Stimulated activated CD8-positive, alpha-beta memory T cell treated with anti-CD3 and anti-CD28 coated beads, Interleukin-4, amount 100 ng/mL, for 24 hours (primary cell): ENCODE measurements around the gene KRTAP5-6.

Experiments used
- DNase-seq: peaks from one replicate; pipeline ENCODE4 v3.0.0-alpha.2; 2020; ENCODE audit warnings: low read depth

The KRTAP5-6 gene

DNA sequence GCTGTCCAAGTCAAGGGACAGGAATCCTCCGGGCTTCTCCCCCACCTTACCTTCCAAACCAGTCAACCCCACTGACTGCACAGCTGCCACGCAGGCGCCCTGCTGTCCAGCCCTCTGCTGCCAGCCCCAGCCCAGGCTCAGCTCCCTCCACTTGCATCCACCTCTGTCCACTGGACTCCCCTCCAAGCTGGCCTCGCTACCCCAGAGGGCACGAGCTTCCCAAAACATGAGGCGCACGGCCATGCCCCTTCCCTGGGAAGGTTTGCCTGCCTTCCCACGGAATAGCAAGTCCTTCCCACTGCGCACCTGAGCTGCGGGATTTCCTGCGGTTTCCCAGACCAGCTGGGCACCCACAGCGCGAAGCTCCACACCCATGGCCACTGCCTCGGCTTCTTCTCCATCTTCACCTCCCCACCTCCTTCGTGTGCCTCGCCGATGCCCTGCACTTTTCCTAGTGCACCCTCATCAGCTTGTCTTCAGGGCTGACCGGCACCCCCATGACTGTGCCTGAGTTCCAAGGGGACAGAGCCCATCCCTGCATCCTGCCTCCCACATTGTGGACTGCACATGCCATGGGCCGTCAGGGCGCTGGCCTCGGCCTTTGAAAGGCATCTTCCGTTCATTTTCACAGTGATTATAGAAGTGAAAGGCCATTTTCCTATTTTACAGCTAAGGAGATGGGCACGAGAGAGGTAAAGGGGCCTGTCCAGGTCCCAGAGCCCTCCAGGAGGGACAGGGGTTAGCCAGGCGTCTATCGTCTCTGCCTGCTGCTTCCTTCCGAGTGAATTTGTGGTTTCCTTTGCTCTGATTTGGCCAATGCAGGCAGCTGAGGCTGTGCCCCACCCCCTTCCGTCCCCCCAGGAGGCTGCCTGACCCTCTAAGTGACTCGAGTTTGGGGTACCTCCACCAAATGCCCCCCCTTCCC is 37.0 kb downstream of the KRTAP5-6 start:
- no peak for DNase-seq

DNA sequence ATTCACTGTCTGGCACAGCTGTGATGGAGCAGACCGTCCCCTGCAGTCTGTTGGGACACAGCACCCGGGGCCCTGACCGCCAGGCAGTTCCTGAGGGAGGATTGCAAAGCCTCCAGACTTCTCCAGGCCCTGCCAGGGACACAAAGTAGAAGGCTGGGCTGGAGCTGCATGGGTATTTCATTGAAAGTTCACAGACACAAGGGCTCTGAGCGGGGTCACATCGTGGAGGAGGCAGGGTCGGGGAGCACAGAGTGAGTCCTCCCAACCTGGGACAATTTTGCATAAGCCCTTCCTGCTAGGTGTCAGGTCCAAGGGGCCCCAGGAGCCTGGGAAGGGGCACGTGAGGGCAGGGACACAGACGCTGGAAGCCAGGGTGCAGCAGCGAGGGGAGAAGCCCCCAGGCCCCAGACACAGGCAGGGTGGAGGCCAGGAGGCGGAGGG is 37.7 kb downstream of the KRTAP5-6 start:
- DNase-seq, result no peak

DNA sequence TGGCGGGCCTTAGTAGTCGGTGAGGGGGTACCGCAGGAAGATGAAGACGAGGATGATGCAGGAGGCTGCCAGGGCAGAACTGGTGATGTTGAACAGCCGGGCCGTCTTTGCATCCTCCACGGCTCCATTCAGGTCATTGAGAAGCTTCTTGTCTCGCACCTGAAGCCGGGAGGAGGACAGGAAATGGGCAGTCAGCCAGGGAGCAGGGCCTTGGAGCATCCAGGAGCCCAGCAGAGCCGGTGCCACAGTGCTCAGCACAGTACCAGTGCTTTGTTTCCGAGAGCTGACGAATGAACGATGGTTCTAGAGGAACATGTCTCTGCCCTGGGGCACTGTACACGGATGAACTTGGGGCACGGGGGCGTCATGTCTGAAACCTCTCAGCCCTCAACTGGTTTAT is 38.3 kb downstream of the KRTAP5-6 start:
- no peak for DNase-seq

DNA sequence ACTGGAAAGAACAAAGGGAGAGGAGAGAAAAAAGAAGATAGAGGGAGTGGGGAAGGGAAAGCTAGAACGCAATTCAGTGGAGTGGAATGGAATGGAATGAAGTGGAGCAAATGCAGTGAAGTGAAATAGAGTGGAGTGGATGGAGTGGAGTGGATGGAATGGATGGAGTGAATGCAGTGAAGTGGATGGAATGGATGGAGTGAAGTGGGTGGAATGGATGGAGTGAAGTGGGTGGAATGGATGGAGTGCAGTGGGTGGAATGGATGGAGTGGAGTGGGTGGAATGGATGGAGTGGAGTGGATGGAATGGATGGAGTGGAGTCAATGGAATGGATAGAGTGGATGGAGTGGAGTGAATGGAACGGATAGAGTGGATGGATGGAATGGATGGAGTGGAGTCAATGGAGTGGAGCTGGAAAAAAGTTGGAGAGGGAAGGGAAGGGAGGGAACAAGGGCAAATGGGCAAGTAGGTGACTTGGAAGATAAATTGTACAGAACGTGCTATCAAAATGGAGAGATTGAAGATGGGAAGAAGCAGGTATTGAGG is 39.5 kb downstream of the KRTAP5-6 start:
- no peak for DNase-seq

DNA sequence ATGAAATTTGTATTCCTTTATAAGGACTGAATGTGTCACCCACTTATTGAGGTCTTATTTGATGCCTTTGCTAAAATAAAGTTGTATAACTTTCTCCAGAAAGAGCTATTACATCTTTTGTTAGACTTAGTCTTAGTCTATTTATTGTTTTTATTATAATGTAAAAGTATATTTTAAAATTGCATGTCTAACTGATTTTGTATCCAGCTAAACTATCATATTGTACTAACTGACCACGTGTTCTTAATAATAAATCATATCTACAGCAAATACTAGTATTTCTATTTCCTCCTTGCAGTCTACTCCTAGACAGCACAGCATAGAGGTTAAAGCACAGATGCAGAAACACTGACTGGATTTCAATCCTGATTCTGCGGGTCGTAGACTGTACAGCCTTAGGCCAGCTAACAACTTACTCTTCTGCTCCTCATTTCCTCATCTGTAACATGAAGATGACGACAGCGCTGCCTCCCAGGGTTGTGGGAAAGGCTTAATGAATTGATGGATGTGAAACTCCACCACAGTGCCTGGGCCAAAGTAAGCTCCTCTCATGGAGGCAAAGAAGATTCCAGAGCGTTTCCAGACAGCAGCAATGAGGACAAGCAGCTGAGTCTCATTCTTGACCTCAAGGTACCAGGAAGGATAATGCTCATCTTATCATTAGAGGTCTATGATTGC is 40.2 kb downstream of the KRTAP5-6 start:
- DNase-seq, result no peak

DNA sequence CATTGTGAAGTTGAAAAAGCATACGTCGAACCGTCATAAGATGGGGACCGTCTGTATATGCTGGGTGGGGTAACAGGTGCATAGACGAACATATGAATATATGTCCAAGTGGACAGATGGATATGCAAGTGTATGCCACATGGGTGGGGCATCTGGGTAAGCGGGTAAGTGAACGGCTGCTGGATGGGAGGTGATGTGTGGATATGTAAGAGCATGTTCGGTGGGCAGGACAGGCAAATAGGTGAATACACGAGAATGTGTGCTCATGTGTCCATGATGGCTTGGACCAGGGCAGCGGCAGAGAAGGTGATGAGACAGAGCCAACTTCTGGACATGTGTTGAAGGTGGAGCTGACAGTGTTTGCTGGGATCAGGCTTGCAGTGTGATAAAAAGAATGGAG is 41.4 kb downstream of the KRTAP5-6 start:
- DNase-seq, result no peak

DNA sequence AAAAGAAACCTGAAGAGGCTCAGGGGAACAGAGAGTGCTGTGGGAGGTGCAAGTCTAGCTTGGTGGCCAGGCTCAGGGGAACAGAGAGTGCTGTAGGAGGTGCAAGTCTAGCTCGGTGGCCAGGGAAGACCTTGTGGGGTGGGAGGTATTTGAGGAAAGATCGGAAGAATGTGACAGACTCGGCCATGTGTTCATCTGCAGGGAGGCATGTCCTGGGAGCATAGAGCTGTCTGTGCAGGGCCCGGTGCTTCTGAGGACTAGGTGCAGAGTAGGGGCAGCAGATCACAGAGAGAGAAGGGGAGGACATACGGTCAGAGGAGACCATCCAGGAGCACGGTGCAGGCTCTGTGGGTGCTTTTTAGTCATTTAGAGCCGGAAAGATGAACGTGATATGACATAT is 42.6 kb downstream of the KRTAP5-6 start:
- no peak for DNase-seq

DNA sequence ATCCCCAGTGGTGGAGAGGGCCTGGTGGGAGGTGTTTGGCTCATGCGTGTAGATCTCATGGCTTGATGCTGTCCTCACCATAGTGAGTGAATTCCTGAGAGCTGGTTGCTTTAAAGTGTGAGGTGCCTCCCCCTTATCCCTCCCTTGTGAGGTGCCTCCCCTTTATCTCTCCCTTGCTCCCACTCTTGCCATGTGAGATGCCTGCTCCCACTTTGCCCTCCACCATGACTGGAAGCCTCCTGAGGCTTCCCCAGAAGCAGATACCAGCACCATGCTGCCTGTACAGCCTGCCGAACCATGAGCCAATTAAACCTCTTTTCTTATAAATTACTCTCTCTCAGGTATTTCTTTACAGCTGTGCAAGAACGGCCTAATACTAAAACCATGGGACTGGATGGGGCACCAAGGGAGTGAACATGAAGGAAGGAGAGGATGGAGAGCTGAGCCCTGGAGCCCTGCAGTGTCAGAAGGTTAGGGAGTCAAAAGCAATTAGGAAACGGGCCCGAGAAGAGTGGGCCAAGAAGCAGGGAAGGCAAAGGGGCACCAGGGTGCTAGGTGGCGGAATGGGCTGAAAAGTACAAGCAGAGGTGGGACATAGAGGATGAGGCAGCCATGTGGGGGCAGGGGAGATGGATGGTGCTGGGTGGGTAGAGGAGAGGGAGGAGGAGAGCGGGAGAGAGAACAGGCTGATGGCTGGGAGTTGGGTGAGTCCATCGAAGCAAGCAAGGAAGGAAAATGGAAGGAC is 44.0 kb downstream of the KRTAP5-6 start:
- DNase-seq, result no peak

DNA sequence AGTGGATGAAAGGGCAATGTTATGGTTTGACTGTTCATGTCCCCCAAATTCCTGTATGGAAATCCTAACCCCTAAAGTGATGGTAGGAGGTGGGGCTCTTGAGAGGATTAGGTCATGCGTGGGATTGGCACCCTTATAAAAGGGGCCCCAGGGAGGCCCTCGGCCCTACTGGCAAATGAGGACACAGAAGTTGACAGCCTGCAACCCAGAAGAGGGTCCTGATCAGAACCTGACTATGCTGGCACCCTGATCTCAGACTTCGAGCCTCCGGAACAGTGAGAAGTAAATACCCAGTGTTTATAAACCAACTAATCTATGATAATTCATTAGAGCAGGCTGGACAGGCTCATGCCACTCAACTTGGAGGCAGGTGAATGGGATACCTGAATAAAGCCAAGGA is 44.7 kb downstream of the KRTAP5-6 start:
- no peak for DNase-seq

DNA sequence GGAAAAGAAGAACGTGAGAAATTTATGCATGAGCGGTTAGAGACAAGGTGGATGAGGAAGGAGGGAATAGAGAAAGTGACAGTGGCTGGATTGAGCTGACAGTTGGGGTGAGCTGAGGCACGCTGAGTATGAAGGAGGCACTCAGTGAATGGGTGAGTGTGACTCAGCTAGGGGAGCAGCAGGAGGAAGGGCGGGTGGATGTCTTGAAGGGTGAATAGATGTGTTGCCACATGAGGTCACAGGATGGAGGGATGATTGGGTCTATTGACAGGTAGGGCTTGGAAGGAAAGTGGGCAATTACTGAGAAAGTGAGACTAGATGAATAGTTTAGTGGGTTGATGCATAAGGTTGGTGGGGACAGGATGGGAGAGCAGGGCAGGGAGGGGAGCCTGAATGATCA is 45.4 kb downstream of the KRTAP5-6 start:
- no peak for DNase-seq

DNA sequence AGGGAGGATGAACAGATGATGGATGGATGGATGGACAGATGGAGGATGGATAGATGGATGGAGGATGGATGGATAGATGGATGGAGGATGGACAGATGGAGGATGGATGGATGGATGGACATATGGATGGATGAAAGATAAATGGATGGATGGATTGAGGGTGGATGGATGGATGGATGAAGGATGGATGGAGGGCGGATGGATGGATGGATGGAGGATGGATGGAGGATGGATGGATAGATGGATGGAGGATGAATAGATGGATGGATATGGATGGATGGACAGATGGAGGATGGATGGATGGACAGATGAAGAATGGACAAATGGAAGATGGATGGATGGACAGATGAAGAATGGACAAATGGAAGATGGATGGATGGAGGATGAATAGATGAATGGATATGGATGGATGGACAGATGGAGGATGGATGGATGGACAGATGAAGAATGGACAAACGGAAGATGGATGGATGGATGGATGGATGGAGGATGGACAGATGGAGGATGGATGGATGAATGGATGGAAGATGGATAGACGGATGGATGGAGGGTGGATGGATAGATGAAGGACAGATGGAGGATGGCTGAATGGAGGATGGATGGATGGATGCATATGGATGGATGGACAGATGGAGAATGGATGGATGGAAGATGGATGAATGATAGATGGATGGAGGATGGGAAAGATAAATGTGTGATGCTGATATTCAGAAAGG is 46.0 kb downstream of the KRTAP5-6 start:
- DNase-seq, result no peak

DNA sequence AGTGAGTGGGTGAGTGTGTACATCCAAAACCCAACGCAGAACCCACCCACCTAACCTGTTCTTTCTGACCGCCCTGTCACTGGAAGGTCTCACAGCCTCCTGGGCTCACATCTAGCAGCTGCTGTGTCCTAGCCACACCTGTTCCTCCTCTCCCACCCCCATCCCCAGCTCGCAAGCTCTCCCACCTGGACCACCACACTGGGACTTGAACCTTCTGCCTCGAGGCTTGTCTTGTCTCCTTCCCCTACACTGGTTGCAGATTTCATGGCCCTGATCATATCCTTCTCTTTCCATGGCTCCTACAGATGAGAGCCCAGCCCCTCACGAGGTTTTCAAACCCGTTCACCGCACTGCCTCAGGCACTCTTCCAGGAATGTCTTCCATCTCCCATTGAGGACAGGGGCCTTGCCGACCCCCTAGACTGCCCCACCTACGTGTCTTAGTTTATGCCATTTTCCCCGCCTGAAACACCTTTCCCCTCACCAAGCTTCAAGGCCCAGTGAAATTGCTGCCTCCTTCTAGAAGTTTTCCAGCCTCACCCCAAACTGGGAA is 46.7 kb downstream of the KRTAP5-6 start:
- no peak for DNase-seq

DNA sequence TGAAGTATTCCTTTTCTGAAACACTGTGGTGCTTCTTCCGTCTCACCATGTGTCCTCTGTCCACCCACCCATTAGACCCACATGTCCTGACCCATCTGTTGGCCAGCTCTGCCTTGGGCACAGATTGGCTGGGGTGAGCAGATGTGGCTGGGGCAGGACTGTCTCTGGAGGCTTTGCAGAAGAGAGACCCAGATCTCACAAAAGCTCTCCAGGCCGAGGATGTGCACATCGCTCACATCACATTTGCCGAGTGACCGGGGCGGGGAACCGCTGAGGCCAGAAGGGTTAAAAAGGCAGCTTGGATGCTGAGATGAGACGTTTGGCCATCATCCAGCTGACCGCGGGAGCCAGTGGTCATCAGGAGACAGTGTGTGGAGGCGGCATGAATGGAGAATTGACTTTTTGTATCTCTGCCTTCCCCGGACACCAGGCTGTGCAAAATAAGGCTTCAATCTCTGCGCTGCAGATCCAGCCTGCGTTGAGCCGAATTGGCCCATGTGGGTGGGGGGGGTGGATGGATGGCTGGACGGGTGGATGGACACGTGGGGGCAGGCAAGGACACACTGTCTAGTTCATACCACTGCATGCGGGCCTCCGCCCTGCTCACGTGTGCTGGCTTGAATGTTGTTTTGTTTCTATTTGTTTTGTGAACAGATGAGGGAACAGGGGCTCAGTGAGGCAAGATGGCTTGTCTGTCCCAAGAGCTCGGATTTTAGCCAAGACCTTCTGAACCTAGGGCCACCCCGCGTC is 47.3 kb downstream of the KRTAP5-6 start:
- no peak for DNase-seq

DNA sequence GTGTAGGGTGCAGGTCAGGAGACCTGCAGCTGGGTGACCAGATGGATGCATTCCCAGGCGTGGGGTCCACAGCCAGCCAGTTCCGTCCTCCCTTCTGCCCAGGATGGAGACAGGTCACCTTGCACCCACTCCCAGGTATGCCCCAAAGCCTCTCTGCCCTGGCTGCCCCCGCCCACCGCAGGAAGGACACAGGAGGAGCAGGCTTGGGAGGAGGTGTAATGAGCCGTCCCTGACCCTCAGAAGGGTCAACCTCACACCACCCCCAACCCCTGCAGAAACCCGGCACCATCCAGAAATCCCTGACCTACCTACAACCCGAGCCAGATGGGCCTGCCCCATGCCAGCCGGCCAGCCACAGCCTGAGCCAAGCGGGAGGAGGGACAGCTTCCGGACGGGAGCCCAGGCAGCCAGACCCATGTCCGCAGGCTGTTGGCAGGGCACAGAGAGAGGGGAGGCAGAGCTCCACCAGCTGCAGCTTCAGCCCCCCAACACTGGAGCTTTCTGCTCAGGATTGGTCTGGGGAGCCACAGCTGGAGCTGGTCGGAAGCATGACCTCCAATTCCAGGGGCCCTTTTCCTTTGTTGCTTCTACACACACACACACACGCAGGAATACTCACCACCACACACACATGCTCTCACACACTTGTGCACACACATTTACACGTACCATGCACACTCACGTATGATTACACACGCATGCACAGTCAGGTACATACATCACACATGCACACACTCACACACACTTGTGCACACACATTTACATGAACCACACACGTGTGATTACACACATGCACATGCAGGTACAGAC is 48.1 kb downstream of the KRTAP5-6 start:
- DNase-seq, result no peak

DNA sequence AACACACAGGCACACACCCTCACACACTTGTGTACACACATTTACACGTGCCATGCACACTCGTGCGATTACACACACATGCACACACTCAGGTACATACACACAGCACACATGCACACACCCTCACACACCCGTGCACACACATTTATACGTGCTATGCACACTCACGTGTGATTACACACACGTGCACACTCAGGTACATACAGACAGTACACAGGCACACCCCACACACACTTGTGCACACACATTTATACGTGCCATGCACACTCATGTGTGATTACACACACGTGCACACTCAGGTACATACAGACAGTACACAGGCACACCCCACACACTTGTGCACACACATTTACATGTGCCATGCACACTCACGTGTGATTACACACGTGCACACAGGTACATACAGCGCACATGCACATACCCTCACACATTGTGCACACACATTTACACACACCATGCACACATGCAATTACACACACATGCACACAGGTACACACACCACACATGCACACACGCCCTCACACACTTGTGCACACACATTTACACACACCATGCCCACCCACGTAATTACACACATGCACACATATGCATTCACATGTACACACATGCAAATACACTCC is 48.8 kb downstream of the KRTAP5-6 start:
- no peak for DNase-seq

DNA sequence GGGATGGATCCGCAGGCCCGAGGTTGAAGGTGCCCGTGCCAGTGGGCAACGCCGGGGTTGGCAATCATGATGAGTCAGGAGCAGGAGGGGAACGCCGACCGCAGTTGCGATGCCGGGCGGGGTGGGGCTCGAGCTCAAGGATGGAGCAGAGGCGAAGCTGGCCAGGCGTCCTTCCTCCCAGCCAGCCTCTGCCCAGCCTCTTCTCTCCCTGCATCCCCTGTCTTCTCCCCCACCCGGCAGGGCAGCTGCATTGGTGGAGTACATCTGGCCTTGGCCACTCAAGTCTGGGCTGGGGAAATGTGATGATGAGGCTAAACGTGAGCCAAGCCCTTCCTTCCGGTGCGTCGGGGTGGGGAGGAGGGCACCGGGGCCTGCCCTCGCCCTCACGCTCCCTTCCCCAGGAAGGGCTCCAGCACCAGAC is 49.5 kb downstream of the KRTAP5-6 start:
- no peak for DNase-seq

DNA sequence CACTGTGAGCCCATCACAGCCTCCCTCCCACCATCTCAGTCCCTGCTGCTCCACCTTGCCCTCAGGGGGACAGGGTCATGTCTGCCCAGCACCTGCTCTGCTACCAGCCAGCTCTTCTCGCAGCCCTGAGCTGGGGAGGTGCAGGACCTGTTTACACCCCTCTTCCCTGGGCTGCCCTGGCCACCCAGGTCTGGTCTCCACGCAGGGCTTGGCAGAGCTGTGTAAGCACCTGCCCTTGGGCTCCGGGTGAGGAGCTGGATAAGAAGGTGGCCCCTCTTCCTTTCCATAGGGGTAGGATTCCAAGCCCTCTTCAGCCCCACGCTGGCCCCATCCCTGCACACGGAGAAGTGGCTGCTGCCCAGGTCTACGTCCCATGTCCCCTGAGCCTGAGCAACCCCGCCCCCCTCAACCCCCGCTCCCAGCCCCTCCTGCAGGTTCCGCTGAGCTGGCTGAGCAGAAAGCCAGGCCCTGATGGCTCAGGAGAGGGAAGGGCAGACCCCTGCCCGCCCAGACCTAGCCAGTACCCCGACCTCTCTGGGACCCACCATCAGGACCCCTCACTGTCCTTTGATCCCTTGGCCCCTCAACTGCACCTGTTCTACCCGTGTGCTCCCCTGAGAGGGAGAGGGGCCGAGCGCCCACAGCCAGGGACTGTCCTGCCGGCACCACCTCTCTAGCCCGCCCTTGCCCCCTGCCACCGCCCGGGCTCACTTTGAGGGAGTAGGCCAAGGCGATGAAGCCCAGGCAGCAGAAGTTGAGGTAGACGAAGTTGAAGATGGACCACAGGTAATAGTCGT is 50.2 kb downstream of the KRTAP5-6 start:
- no peak for DNase-seq
